GM12891 (cell line): ENCODE data around the gene F12.
A peak's percentile ranks its signal among the peaks of the same experiment; 100 is the strongest.

Experiments used
- POLR2A ChIP-seq: IDR thresholded peaks from 2 replicates; pipeline ENCODE4 v1.6.1; 2011; ENCODE audit warnings: low read depth, low read length, control low read depth
- POLR2AphosphoS5 ChIP-seq: IDR thresholded peaks from 2 replicates; pipeline ENCODE4 v1.6.1; 2011; ENCODE audit warnings: low read depth, low read length, control low read depth
- POU2F2 ChIP-seq: IDR thresholded peaks from 2 replicates; pipeline ENCODE4 v1.6.1; 2011; ENCODE audit warnings: low read depth, mild to moderate bottlenecking, control low read depth, low read length, moderate library complexity
- SPI1 ChIP-seq: IDR thresholded peaks from 2 replicates; pipeline ENCODE4 v1.6.1; 2011; ENCODE audit warnings: low read depth, low read length, control low read depth
- TAF1 ChIP-seq: IDR thresholded peaks from 2 replicates; pipeline ENCODE4 v1.6.1; 2011; ENCODE audit warnings: low read depth, low read length, control low read depth

GRCh38 chr5:177429248-177430040, 20.1 kb upstream of the F12 start:
- TF ChIP-seq POLR2AphosphoS5 (0 out of 2 replicates have a peak, but pooled peaks have one; percentile 31), POLR2A (peak; percentile 52; the same call in 1 of the 2 replicates), TAF1 (no peak), SPI1 (no peak), POU2F2 (peak; percentile 89)
